GM12872 (cell line): ENCODE results near the gene RET.

Experiments
- TF ChIP-seq, protein P1 (sequence below): IDR thresholded peaks from 3 replicates; pipeline ENCODE4 v1.5.1; 2011; ENCODE audit warnings: low read depth, mild to moderate bottlenecking, low read length, moderate library complexity; ENCODE audit not compliant: insufficient read depth

Gene RET

DNA sequence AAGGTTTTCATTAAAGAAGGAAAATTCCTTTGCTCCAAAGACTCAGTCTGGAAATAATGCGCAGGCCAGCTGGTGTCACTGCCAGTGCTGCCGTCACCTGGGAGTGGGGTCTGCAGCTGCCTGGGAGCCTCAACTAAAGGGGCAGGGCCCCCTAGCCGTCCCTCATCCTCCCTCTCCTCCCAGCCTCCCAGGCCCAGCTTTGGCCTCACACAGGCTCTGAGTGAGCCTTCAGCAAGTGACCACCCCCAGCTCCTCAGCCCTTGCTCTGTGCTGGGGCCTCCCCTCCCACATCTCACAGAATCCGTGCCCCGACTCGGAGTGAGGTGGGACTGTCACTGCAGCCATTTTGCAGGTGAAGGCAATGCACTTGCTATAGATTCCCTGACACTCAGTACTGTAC lies 11.1 kb upstream of the RET start:
- TF ChIP-seq, protein P1, sequence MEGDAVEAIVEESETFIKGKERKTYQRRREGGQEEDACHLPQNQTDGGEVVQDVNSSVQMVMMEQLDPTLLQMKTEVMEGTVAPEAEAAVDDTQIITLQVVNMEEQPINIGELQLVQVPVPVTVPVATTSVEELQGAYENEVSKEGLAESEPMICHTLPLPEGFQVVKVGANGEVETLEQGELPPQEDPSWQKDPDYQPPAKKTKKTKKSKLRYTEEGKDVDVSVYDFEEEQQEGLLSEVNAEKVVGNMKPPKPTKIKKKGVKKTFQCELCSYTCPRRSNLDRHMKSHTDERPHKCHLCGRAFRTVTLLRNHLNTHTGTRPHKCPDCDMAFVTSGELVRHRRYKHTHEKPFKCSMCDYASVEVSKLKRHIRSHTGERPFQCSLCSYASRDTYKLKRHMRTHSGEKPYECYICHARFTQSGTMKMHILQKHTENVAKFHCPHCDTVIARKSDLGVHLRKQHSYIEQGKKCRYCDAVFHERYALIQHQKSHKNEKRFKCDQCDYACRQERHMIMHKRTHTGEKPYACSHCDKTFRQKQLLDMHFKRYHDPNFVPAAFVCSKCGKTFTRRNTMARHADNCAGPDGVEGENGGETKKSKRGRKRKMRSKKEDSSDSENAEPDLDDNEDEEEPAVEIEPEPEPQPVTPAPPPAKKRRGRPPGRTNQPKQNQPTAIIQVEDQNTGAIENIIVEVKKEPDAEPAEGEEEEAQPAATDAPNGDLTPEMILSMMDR: no peak

DNA sequence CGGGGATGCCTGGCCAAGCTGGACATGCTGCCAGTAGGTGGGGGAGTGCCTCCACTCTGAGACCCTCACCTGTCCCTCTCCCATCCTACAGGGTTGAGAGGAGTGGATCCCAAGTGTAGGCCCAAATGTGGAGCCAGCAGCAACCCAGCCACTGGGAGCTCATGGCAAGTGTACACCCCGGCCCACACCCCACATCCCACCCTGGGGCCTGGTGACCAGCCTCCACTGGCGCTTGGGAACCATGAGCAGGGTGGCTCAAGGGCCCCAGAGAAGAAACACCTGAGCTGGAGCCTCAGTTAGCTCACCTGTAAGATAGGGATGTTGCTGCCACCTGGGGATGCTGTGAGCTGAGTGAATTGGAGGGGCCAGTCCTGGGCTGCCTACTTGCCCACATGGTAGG lies 10.4 kb upstream of the RET start:
- TF ChIP-seq, protein P1: no peak

- TF ChIP-seq, protein P1: no peak
Measured at GRCh38 chr10:43067391-43068135, 9.3 kb upstream of the RET start.

DNA sequence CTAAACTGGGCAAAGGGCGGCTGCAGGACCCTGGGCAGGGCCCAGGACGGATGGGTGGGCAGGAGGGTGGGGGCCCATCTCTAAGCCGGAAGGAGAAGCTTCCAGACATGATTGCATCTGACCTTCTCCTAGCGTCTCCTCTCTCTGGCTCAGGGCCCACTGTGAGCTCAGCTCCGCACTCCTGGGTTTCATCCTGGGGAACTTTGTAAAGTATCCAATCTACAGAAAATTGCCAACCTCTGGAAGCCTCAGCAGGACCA lies 8.8 kb upstream of the RET start:
- TF ChIP-seq, protein P1: no peak

DNA sequence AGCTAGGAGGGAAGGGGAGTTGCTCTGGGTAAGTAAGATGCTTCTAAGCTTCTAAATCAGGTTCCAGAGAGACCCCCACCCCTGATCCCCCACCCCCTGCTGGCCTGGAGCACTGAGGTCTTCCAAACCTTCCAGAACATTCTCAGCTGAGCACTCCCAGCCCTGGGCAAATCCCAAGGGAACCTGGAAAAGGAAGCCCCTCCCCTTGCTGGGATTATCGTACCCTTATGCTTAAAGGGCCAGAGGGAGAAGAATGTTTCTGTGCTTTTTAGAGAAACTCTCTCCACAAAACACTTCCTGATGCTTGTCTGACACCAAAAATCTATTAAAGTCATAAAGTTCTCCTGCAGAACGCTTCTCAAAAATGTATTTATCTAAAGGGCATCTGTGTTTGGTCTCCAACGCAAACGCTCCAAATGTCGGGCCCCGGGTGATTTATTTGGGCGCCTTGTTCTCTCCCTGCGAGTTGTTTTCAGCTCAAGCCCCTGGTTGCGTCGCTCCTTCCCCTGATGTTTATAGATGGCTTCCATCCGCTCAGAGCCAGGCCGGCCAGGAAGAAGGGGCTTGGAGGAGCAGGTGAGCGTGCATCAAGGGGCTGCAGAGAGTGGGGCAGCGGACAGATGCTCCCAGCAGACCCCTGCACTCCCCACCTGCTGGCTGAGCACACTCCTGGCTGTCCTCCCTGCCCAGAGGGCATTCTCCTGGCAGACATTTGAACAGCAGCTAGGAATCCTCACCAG lies 8.2 kb upstream of the RET start:
- TF ChIP-seq, protein P1: no peak

DNA sequence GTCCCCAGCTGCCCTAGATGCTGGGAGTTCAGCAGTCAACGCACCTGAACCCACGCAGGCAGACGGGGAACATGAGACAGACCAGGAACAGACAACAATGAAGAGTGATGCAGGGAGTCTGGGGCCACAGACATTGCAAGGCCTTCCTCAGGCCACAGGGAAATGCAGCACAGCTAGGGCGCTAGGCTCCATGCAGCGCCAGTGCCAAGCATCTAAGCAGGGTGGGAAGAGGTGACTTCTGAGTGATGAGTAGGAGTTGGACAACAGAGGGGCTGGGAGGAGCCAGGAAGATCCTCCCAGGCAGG lies 7.7 kb upstream of the RET start:
- TF ChIP-seq, protein P1: no peak

DNA sequence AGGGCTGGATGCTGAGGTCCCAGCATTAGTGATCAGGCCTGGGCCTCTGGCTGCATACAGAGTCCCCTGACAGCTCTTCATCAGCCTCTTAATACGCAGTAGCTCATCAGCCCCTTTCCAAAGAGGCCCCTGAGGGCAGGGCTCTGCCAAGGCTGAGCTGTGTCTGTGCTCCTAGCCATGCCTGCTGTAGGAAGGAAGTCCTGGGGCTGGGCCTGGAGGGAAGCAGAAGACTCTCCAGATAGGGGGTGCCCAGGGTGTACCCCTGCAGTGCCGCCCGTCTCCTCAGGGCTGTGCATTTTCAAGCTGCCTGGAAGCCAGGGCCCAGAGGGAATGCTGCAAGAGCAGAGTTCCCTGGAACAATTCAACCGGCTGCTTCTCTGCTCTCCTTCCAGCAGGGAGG lies 7.3 kb upstream of the RET start:
- TF ChIP-seq, protein P1: no peak
